Ishikawa (cell line): ENCODE data around the gene PNPO.

ENCODE experiments used
- CEBPB ChIP-seq: IDR thresholded peaks from 2 replicates; pipeline ENCODE4 v1.6.1; 2012
- CREB1 ChIP-seq: IDR thresholded peaks from 2 replicates; pipeline ENCODE4 v1.6.1; 2012; ENCODE audit warnings: low read depth
- EGR1 ChIP-seq: IDR thresholded peaks from 2 replicates; pipeline ENCODE4 v1.6.1; 2012
- EP300 ChIP-seq: IDR thresholded peaks from 2 replicates; pipeline ENCODE4 v1.6.1; 2012; ENCODE audit warnings: borderline replicate concordance
- FOXM1 ChIP-seq: IDR thresholded peaks from 2 replicates; pipeline ENCODE4 v1.6.1; 2012; ENCODE audit warnings: low read depth, borderline replicate concordance
- MAX ChIP-seq: IDR thresholded peaks from 2 replicates; pipeline ENCODE4 v1.6.1; 2012
- NFIC ChIP-seq: IDR thresholded peaks from 2 replicates; pipeline ENCODE4 v1.6.1; 2012
- RAD21 ChIP-seq: IDR thresholded peaks from 2 replicates; pipeline ENCODE4 v1.6.1; 2012; ENCODE audit warnings: low read depth
- REST ChIP-seq: IDR thresholded peaks from 2 replicates; pipeline ENCODE4 v1.6.1; 2012; ENCODE audit warnings: low read depth, mild to moderate bottlenecking
- TAF1 ChIP-seq: IDR thresholded peaks from 2 replicates; pipeline ENCODE4 v1.6.1; 2012; ENCODE audit warnings: low read depth, mild to moderate bottlenecking
- TEAD4 ChIP-seq: IDR thresholded peaks from 2 replicates; pipeline ENCODE4 v1.6.1; 2012
- USF1 ChIP-seq: IDR thresholded peaks from 2 replicates; pipeline ENCODE4 v1.6.1; 2012
- YY1 ChIP-seq: IDR thresholded peaks from 2 replicates; pipeline ENCODE4 v1.6.1; 2012; ENCODE audit warnings: low read depth
- ZBTB7A ChIP-seq: IDR thresholded peaks from 2 replicates; pipeline ENCODE4 v1.6.1; 2012; ENCODE audit warnings: low read depth

- TF ChIP-seq MAX (no peak), CEBPB (no peak), REST (no peak), TAF1 (no peak), RAD21 (no peak), FOXM1 (no peak), EP300 (no peak), USF1 (no peak), TEAD4 (no peak), YY1 (no peak), EGR1 (no peak), ZBTB7A (no peak), CREB1 (no peak), NFIC (no peak)
These were observed 23.8 kb upstream of the PNPO start for GRCh38 chr17:47917581-47917980.
